SK-N-SH (cell line): Measurements from ENCODE around the gene MYADML2.

ENCODE experiments used
- CTCF ChIP-seq: fragments of 200-600 bp; sonication (generic); IDR thresholded peaks from 2 replicates; pipeline ENCODE4 v1.6.1; 2017; ENCODE audit warnings: antibody characterized with exemption, mild to moderate bottlenecking, moderate library complexity
- EP300 ChIP-seq, 2 experiments: IDR thresholded peaks; 2 replicates each; pipeline versions ENCODE4 v1.4.0 to v1.6.1; 2012; ENCODE audit warnings: borderline replicate concordance in 1 of 2, low read depth in 1 of 2, low read length in 1 of 2
- FOSL2 ChIP-seq: IDR thresholded peaks from 2 replicates; pipeline ENCODE4 v1.4.0; 2012; ENCODE audit warnings: low read depth, mild to moderate bottlenecking, moderate library complexity, borderline replicate concordance
- NRF1 ChIP-seq: IDR thresholded peaks from 2 replicates; pipeline ENCODE4 v1.6.1; 2012; ENCODE audit warnings: low read depth, mild to moderate bottlenecking, low read length
- POLR2AphosphoS5 ChIP-seq: IDR thresholded peaks from 2 replicates; pipeline ENCODE4 v1.6.1; 2012; ENCODE audit warnings: low read depth, low read length
- RAD21 ChIP-seq: IDR thresholded peaks from 2 replicates; pipeline ENCODE4 v1.6.1; 2012; ENCODE audit warnings: mild to moderate bottlenecking, low read length

GRCh38 chr17:81939881-81940385 lies 7.1 kb downstream of the MYADML2 start:
- TF ChIP-seq NRF1, result no peak
- no peak for TF ChIP-seq FOSL2
- no peak for TF ChIP-seq CTCF
- no peak for TF ChIP-seq POLR2AphosphoS5
- no peak for TF ChIP-seq EP300 (IDR thresholded peaks at IDR 0.05; ENCODE audit: borderline replicate concordance in 1 of 2, low read depth in 1 of 2, low read length in 1 of 2)
- TF ChIP-seq RAD21, result no peak
